CD14-positive monocyte (primary cell): Measurements from ENCODE around the gene RABL2A. TPM values are rescaled to one million over a fixed set of nuclear protein-coding genes. Genes with fewer than 3 reads are reported as not detected.
"Not testable (repeated sequence)": the region's sequence is repeated elsewhere in the genome, so short reads cannot be mapped to it uniquely, and the experiment has no call there.

Experiments used
- DNase-seq, 3 donors: peaks; one replicate each; pipeline ENCODE4 v3.0.0-alpha.2; 2011 to 2022
- H2AFZ ChIP-seq: 2 replicates; pipeline ENCODE4 v1.6.0; 2012; ENCODE audit warnings: mild to moderate bottlenecking, low read depth, low read length, inconsistent platforms; ENCODE audit not compliant: insufficient read depth, poor library complexity, severe bottlenecking
- H3K27ac ChIP-seq, 2 donors: 1 replicate in 1 of 2; 2 replicates in 1 of 2; pipeline ENCODE4 v1.5.1; 2012 to 2013; ENCODE audit warnings: low read length in 2 of 2, control low read depth in 1 of 2, inconsistent platforms in 1 of 2, low read depth in 1 of 2, mild to moderate bottlenecking in 1 of 2
- H3K27me3 ChIP-seq, 2 donors: one replicate each; pipeline versions ENCODE4 v1.6.0 to v1.6.1; 2011 to 2013; ENCODE audit warnings: low read length in 2 of 2; ENCODE audit not compliant: control insufficient read depth in 2 of 2, insufficient read depth in 2 of 2
- H3K36me3 ChIP-seq, 2 donors: replicated peaks in 1 of 2; 1 replicate in 1 of 2; 2 replicates in 1 of 2; pipeline versions ENCODE4 v1.5.1 to v1.6.1; 2012 to 2013; ENCODE audit warnings: low read length in 2 of 2, control low read depth in 1 of 2, inconsistent platforms in 1 of 2, mild to moderate bottlenecking in 1 of 2; ENCODE audit not compliant: insufficient read depth in 2 of 2, control insufficient read depth in 1 of 2
- H3K4me1 ChIP-seq, 2 donors: 1 replicate in 1 of 2; 2 replicates in 1 of 2; pipeline versions ENCODE4 v1.5.1 to v1.6.1; 2012 to 2013; ENCODE audit warnings: low read length in 2 of 2, control low read depth in 1 of 2, inconsistent platforms in 1 of 2, mild to moderate bottlenecking in 1 of 2, moderate library complexity in 1 of 2; ENCODE audit not compliant: insufficient read depth in 2 of 2, control insufficient read depth in 1 of 2
- H3K4me2 ChIP-seq: replicated peaks from 2 replicates; pipeline ENCODE3; 2012; ENCODE audit warnings: low read length, moderate library complexity, mild to moderate bottlenecking; ENCODE audit not compliant: poor library complexity, severe bottlenecking; ENCODE audit errors: extremely low read depth
- H3K4me3 ChIP-seq, 3 experiments: fragments of 200-600 bp in 1 of 3; sonication (generic) in 1 of 3; replicated peaks in 1 of 3; 1 replicate in 2 of 3; 2 replicates in 1 of 3; pipeline ENCODE4 v1.5.1; 2011 to 2013; ENCODE audit warnings: low read length in 3 of 3, mild to moderate bottlenecking in 3 of 3, control low read depth in 2 of 3, low read depth in 2 of 3, inconsistent platforms in 1 of 3, moderate library complexity in 1 of 3
- H3K79me2 ChIP-seq: 2 replicates; pipeline ENCODE4 v1.6.0; 2012; ENCODE audit warnings: mild to moderate bottlenecking, control low read depth, inconsistent platforms, low read length, moderate library complexity; ENCODE audit not compliant: insufficient read depth
- H3K9ac ChIP-seq: 2 replicates; pipeline ENCODE4 v1.6.0; 2017; ENCODE audit warnings: low read length, mild to moderate bottlenecking; ENCODE audit not compliant: insufficient read depth, poor library complexity, severe bottlenecking
- H3K9me3 ChIP-seq, 2 donors: replicated peaks in 1 of 2; 1 replicate in 1 of 2; 2 replicates in 1 of 2; pipeline versions ENCODE4 v1.5.1 to v1.6.1; 2012 to 2013; ENCODE audit warnings: low read length in 2 of 2, control low read depth in 1 of 2; ENCODE audit not compliant: control insufficient read depth in 1 of 2, insufficient read depth in 1 of 2
- H4K20me1 ChIP-seq: 2 replicates; pipeline ENCODE4 v1.6.0; 2012; ENCODE audit warnings: mild to moderate bottlenecking, low read length, control low read depth, moderate library complexity; ENCODE audit not compliant: insufficient read depth
- H3K27ac Mint-ChIP-seq, 7 donors: one replicate each; pipeline ENCODE4 v1.8.0; 2020; ENCODE audit warnings: mild to moderate bottlenecking in 7 of 7, mixed read lengths in 7 of 7, moderate library complexity in 6 of 7, inconsistent platforms in 2 of 7
- H3K27me3 Mint-ChIP-seq, 3 donors: one replicate each; pipeline ENCODE4 v1.8.0; 2021 to 2022; ENCODE audit warnings: low read depth in 3 of 3, mild to moderate bottlenecking in 3 of 3, mixed read lengths in 3 of 3, moderate library complexity in 3 of 3, inconsistent platforms in 1 of 3
- H3K36me3 Mint-ChIP-seq, 2 donors: one replicate each; pipeline ENCODE4 v1.8.0; 2020; ENCODE audit warnings: mixed read lengths in 2 of 2, inconsistent platforms in 1 of 2, mild to moderate bottlenecking in 1 of 2
- H3K4me1 Mint-ChIP-seq: one replicate; pipeline ENCODE4 v1.8.0; 2020; ENCODE audit warnings: mild to moderate bottlenecking, mixed read lengths
- H3K4me3 Mint-ChIP-seq, 2 donors: one replicate each; pipeline ENCODE4 v1.8.0; 2020; ENCODE audit warnings: mild to moderate bottlenecking in 2 of 2, mixed read lengths in 2 of 2, moderate library complexity in 1 of 2
- H3K9me3 Mint-ChIP-seq, 7 donors: one replicate each; pipeline ENCODE4 v1.8.0; 2020 to 2022; ENCODE audit warnings: mixed read lengths in 7 of 7, mild to moderate bottlenecking in 6 of 7, moderate library complexity in 6 of 7, inconsistent platforms in 2 of 7
- WGBS: methylation state at CpG from one replicate; pipeline ENCODE4 v1.1.5; 2013; ENCODE audit warnings: missing lambda C conversion rate; ENCODE audit not compliant: insufficient coverage; 5-methylcytosine and 5-hydroxymethylcytosine counted together
- intact Hi-C, 2 donors: fragments of 100-400 bp; cut with micrococcal nuclease; formaldehyde crosslinking; loops; one replicate each; pipeline versions ENCODE4 v1.15.0 to v1.15.1; 2023
- polyA plus RNA-seq, 3 donors: library from polyadenylated mRNA; depleted of rRNA in 1 of 3; unstranded in 2 of 3; stranded (reverse) in 1 of 3; fragments of 300-500 nt in 2 of 3; fragments of >200 nt in 1 of 3; fragmentation: Illumina TruSeq in 2 of 3; gene quantifications; 1 replicate in 2 of 3; 2 replicates in 1 of 3; pipeline ENCODE4 v1.2.3, GENCODE V29; 2012 to 2021
- TF ChIP-seq, protein P1 (sequence below): fragments of 200-600 bp; IDR thresholded peaks from one replicate; pipeline ENCODE4 v1.8.0; 2022; ENCODE audit warnings: antibody characterized with exemption, mild to moderate bottlenecking

The RABL2A gene
- polyA plus RNA-seq, 3 donors = 4.3 to 15.6 (median 5.1) TPM

GRCh38 chr2:113604085-113604477 is 23.0 kb upstream of the RABL2A start:
- H3K27me3 ChIP-seq, H3K9me3 Mint-ChIP-seq, H3K36me3 ChIP-seq, H2AFZ ChIP-seq, intact Hi-C loops, H4K20me1 ChIP-seq, H3K4me1 Mint-ChIP-seq, H3K27me3 Mint-ChIP-seq, H3K36me3 Mint-ChIP-seq, H3K4me1 ChIP-seq, H3K79me2 ChIP-seq, H3K9me3 ChIP-seq, H3K4me2 ChIP-seq: not testable (repeated sequence)
- H3K9ac ChIP-seq = peak overlapping the region; percentile 32
- peak overlapping the region; percentile 54 to 65 for H3K27ac ChIP-seq
- 13% methylated on average over 16 of the region's 20 CpGs for WGBS
- peak overlapping the region; percentile 88 to 91 for H3K4me3 Mint-ChIP-seq
- TF ChIP-seq, protein P1, sequence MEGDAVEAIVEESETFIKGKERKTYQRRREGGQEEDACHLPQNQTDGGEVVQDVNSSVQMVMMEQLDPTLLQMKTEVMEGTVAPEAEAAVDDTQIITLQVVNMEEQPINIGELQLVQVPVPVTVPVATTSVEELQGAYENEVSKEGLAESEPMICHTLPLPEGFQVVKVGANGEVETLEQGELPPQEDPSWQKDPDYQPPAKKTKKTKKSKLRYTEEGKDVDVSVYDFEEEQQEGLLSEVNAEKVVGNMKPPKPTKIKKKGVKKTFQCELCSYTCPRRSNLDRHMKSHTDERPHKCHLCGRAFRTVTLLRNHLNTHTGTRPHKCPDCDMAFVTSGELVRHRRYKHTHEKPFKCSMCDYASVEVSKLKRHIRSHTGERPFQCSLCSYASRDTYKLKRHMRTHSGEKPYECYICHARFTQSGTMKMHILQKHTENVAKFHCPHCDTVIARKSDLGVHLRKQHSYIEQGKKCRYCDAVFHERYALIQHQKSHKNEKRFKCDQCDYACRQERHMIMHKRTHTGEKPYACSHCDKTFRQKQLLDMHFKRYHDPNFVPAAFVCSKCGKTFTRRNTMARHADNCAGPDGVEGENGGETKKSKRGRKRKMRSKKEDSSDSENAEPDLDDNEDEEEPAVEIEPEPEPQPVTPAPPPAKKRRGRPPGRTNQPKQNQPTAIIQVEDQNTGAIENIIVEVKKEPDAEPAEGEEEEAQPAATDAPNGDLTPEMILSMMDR = peak; percentile 100
- peak; percentile 89 to 94 (median 92) for DNase-seq
- H3K27ac Mint-ChIP-seq = peak overlapping the region; percentile 87 to 96 (median 94)
- H3K4me3 ChIP-seq = peak overlapping the region; percentile 47 to 72 (median 67)

- H2AFZ ChIP-seq, H3K27me3 ChIP-seq, H3K27ac ChIP-seq, H3K9me3 Mint-ChIP-seq, H3K4me3 Mint-ChIP-seq, H3K27me3 Mint-ChIP-seq, DNase-seq, H4K20me1 ChIP-seq, H3K4me1 Mint-ChIP-seq, H3K4me1 ChIP-seq, H3K9ac ChIP-seq, intact Hi-C loops, H3K9me3 ChIP-seq, H3K4me2 ChIP-seq, H3K27ac Mint-ChIP-seq, H3K36me3 Mint-ChIP-seq, H3K4me3 ChIP-seq, H3K36me3 ChIP-seq, H3K79me2 ChIP-seq: not testable (repeated sequence)
- WGBS = no CpG with 5 or more reads among the region's 5 CpGs
Measured at GRCh38 chr2:113604661-113605060, 22.4 kb upstream of the RABL2A start.

- H3K27ac Mint-ChIP-seq, H3K4me2 ChIP-seq, H3K4me1 ChIP-seq, H3K27me3 Mint-ChIP-seq, H2AFZ ChIP-seq, intact Hi-C loops, H3K27me3 ChIP-seq, H3K4me3 ChIP-seq, H3K36me3 ChIP-seq, H4K20me1 ChIP-seq, H3K9ac ChIP-seq, H3K79me2 ChIP-seq, H3K9me3 Mint-ChIP-seq, H3K9me3 ChIP-seq, H3K4me1 Mint-ChIP-seq, H3K27ac ChIP-seq, H3K36me3 Mint-ChIP-seq, DNase-seq, H3K4me3 Mint-ChIP-seq: not testable (repeated sequence)
- no CpG with 5 or more reads among the region's 1 CpG for WGBS
Measured at GRCh38 chr2:113606036-113606435, 21.0 kb upstream of the RABL2A start.

DNA sequence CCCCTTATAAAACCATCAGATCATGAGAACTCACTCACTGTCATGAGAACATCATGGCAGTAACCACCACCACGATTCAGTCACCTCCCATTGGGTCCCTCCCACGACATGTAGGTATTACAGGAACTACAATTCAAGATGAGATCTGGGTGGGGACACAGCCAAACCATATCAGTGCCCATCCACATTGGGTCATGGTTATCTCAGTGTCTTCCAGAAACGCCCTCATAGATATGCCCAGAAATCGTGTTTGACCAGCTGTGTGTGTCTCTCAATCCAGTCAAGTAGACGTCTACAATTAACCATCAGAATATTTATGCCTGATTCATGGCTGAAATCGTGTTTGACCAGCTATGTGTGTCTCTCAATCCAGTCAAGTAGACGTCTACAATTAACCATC is 17.2 kb upstream of the RABL2A start:
- H3K36me3 ChIP-seq, H3K4me2 ChIP-seq, intact Hi-C loops, H2AFZ ChIP-seq, H3K27me3 Mint-ChIP-seq, H3K27ac Mint-ChIP-seq, H3K4me3 Mint-ChIP-seq, H3K36me3 Mint-ChIP-seq, H3K4me1 ChIP-seq, H3K27ac ChIP-seq, H3K9me3 ChIP-seq, H4K20me1 ChIP-seq, H3K79me2 ChIP-seq, H3K4me3 ChIP-seq, H3K9me3 Mint-ChIP-seq, H3K27me3 ChIP-seq, DNase-seq, H3K4me1 Mint-ChIP-seq, H3K9ac ChIP-seq: not testable (repeated sequence)
- WGBS = no CpG with 5 or more reads among the region's 7 CpGs
